Body of pancreas (tissue), 4 donors: ENCODE results near the gene TUBB1.

ENCODE experiments used
- POLR2A ChIP-seq, 3 donors: fragments of 450-650 bp; IDR thresholded peaks; one replicate each; pipeline ENCODE4 v1.6.1; 2016; ENCODE audit warnings: antibody characterized with exemption in 3 of 3, mild to moderate bottlenecking in 2 of 3
- TF ChIP-seq, protein P1 (sequence below), 7 experiments: fragments of 450-650 bp in 4 of 7; fragments of 200-600 bp in 3 of 7; sonication (generic) in 3 of 7; IDR thresholded peaks; one replicate each; pipeline ENCODE4 v1.5.1; 2016 to 2019; ENCODE audit warnings: antibody characterized with exemption in 7 of 7

DNA sequence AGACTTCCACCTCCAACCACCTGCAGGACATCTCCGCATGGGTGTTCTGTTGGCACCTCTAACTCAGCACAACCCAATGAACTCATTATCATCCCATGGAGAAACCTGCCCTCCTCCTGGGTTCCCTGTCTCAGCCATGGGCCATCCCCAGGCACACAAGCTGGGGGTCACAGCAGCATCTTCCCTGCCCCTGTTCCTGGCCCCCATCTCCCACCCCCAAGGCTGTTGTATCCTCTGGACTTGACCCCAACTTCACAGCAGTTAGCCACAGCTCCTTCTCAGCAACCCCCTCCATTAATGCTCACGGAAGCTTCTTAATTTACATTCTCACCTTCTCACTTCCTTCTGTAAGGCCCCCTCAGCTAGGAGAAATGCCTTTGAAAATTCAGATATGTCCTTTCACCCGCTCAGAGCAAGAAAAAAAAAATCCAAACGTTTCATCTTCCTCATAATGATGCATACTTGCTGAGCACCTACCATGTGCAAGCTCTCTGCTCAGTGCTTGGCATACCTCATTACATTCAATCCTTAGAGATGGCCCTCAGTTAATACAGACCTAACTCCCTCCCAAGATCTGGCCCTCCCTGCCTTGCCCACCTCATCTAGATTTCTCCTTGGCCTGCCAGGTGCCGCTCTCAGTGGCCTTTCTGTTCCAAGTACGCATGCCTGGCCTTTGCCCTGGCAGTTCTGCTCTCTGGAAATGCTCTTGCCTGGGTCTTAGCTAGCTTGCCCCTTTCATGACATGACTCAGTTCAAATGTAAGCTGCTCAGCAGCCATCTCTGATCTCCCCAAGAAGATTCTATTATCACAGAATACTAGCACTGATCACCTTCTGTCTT, 40.7 kb upstream of the TUBB1 start:
- TF ChIP-seq, protein P1, sequence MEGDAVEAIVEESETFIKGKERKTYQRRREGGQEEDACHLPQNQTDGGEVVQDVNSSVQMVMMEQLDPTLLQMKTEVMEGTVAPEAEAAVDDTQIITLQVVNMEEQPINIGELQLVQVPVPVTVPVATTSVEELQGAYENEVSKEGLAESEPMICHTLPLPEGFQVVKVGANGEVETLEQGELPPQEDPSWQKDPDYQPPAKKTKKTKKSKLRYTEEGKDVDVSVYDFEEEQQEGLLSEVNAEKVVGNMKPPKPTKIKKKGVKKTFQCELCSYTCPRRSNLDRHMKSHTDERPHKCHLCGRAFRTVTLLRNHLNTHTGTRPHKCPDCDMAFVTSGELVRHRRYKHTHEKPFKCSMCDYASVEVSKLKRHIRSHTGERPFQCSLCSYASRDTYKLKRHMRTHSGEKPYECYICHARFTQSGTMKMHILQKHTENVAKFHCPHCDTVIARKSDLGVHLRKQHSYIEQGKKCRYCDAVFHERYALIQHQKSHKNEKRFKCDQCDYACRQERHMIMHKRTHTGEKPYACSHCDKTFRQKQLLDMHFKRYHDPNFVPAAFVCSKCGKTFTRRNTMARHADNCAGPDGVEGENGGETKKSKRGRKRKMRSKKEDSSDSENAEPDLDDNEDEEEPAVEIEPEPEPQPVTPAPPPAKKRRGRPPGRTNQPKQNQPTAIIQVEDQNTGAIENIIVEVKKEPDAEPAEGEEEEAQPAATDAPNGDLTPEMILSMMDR (IDR thresholded peaks at IDR 0.05), result no peak
- TF ChIP-seq POLR2A (IDR thresholded peaks at IDR 0.05), result no peak
